NCI-H1417 (cell line): Measurements from ENCODE around the gene AK5.
A peak's percentile ranks its signal among the peaks of the same experiment; 100 is the strongest.

Experiments
- DNase-seq, 3 experiments: peaks; one replicate each; lab custom pipeline; 2025; lab: John Stamatoyannopoulos, UW

Gene AK5

GRCh38 chr1:77281491-77282186, at the start of gene AK5:
Gene AK5 (plus strand): TSS chr1:77282019. CDS start chr1:77282314, 295 bp downstream.
- DNase-seq: peak; percentile 13 to 85 (median 83)

GRCh38 chr1:77232829-77233228, 49.0 kb upstream of the AK5 start:
- no peak for DNase-seq

DNA sequence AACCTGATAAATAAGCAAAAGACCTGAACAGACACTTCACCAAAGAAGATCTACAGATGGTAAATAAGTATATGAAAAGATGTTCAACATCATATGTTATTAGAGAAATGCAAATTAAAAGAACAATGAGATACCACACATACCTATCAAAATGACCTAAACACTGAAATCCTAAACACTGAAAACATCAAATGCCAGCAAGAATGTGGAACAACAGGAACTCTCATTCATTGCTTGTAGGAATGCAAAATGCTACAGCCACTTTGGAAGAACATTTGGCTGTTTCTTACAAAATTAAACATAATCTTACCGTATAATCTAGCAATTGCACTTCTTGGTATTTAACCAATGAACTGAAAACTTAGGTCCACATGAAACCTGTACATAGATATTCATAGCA, 47.7 kb upstream of the AK5 start:
- no peak for DNase-seq

GRCh38 chr1:77234943-77235342, 46.9 kb upstream of the AK5 start:
- DNase-seq: no peak

- DNase-seq: no peak
Measured at GRCh38 chr1:77238462-77238861, 43.4 kb upstream of the AK5 start.

GRCh38 chr1:77239311-77239710, 42.5 kb upstream of the AK5 start:
- DNase-seq: no peak

GRCh38 chr1:77245830-77246229, 36.0 kb upstream of the AK5 start:
- DNase-seq: no peak

- DNase-seq: no peak
Measured at GRCh38 chr1:77250126-77250525, 31.7 kb upstream of the AK5 start.

DNA sequence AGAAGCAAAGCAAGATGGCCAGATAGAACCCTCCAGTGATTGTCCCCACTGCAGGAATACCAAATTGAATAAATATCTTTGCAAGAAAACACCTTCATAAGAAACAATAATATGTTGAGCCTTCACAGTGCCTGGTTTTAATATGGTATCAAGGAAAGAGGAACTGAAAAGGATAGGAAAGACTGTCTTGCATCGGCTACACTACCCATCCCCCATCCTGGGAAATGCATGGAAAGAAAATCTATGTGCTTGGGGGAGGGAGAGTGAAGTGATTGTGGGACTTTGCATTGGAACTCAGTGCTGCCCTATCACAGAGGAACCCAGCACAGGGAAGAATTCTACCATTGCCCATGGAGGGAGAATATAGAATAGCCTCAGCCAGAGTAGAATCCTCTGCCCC, 28.6 kb upstream of the AK5 start:
- DNase-seq: no peak

DNA sequence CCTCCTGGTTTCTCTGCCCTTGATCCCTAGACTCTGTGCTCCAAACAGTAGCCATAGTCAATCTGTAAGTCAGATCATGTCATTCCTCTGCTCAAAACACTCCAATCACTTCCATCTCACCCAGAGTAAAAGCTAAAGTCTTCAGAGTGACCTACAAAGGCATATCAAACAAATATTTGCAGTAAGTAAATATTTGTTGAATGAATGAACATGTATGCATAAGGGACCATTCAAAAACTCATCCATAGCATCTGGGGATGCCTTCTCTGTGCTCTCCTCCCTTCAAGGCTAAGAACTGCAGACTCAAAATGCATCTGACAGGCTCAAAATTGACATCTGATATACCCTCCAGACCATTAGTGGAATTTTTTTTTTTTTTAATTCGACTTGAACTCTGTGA, 18.1 kb upstream of the AK5 start:
- DNase-seq: no peak

- no peak for DNase-seq
Measured at GRCh38 chr1:77265180-77265579, 16.6 kb upstream of the AK5 start.

- DNase-seq: no peak
Measured at GRCh38 chr1:77267035-77267434, 14.8 kb upstream of the AK5 start.

- no peak for DNase-seq
Measured at GRCh38 chr1:77271852-77272580, 9.8 kb upstream of the AK5 start.

GRCh38 chr1:77273891-77274290, 7.9 kb upstream of the AK5 start:
- no peak for DNase-seq

DNA sequence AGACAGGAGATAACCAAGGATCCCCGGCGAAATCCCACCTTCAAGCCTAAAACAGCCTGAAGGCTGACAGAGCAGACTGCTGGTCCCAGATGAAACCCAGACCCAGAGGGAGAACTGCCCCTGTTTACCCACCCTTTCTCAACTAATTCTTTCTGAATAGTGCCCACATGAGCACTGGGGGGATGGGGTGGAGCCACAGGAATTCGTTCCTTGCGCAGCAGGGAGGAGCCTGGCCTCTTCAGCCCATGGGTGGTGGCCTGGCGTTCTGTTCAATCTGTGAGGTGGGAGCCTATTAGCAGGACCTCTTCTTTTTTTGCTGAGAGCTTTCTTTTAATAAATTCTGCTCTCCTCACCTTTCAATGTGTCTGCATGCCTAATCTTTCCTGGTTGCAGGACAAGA, 6.6 kb upstream of the AK5 start:
- no peak for DNase-seq

DNA sequence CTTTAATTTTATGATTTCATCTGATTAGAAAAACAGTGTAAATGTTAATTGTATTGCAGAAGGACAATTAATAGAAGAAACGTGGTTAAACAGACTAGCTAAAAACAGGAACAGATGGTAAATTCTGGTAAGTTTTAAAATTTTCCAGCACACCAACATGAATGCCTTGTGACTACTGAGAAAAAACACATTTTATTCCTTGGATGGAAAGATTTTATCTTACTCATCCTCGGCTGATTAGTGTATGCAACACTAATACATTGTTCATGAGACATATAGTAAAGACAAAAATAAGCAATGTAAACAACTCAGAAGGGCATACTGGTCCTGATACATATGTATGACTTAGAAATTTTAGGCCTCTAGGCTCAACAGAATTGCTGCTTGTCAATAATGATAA, 4.9 kb upstream of the AK5 start:
- DNase-seq: no peak

GRCh38 chr1:77279929-77280328, 1.9 kb upstream of the AK5 start:
- no peak for DNase-seq

- peak in 1 of 3 experiments; percentile 44 for DNase-seq
Measured at GRCh38 chr1:77280962-77281361, 857 bp upstream of the AK5 start.

GRCh38 chr1:77282187-77282865, 507 bp downstream of the AK5 start:
- DNase-seq: peak in 2 of 3 experiments; percentile 79 to 83

GRCh38 chr1:77282866-77283539, 1.2 kb downstream of the AK5 start:
- peak in 2 of 3 experiments; percentile 67 to 69 for DNase-seq

DNA sequence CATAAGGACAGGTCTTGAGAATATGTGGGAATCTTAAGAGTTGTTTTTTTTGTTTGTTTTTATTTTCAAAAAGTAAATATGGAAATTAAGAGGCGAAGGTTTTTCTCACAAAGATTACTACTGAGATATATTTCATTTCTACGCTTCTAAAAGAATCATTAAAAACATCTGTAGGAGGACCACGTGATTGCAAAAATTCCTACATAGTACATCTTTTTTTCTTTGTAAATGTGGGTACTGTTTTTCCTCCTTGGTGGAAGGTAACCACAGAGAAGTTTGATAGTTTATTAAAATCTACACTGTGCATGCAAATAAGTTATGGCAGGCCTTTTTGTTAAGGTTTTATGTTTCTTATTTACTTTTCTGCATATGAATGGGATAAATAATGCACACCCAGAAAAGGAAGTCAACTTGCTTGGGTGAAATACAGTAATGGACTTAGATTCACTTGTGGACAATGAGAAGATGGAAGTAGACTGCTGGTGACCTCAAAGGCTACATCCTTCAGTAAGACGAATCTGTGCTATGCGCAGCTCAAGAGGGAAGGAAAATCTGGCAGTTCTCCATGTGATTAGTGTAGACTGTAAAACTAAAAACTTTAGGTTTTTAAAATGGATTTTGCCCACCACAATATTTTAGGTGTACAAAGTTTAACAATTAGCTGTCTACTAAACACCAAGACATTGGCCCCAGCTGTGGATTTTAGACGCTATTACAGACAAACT, 2.0 kb downstream of the AK5 start:
- DNase-seq: no peak

DNA sequence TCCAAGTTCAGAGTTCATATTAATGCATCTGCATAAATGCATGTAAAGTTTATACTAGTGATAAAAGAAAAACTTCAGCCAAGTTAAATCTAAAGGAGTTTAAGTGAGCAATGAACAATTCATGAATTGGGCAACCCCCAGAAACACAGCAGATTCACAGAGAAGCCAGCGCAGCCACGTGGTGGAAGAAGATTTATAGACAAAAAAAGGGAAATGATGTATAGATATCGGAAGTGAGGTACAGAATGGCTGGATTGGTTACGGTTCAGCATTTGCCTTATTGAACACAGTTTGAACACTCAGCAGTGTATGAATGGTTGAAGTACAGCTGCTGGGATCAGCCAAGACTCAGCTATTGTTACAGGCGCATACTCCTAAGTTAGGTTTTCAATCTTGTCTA, 5.7 kb downstream of the AK5 start:
- no peak for DNase-seq
